ENCODE results near the gene WNT9A.

- no peak for TF ChIP-seq GATA3 (IDR thresholded peaks at IDR 0.05; ENCODE audit: low read depth, low read length)
- no peak for TF ChIP-seq GATA2 (IDR thresholded peaks at IDR 0.05; ENCODE audit: low read depth, low read length)
Observed at GRCh38 chr1:227944931-227945890, 2.5 kb downstream of the WNT9A start.

Data from SH-SY5Y (cell line).